ENCODE measurements around the gene OTOG. TPM values are rescaled to one million over a fixed set of nuclear protein-coding genes. Genes with fewer than 3 reads are reported as not detected.

Gene OTOG
- total RNA-seq, 2 donors from 2014 or later = not detected

GRCh38 chr11:17651681-17652080, 104.6 kb downstream of the OTOG start:
- DNase-seq (ENCODE audit: low spot score in 2 of 2) = no peak
- Mint-ChIP-seq H3K27ac (no peak overlapping the region), H3K36me3 (peaks cover 0 to 4% of the 10 kb centered on the region in 2 donors), H3K9me3 (peaks cover 6 to 10% of the 10 kb centered on the region in 2 donors)
- ATAC-seq = no peak

- peaks cover 6 to 10% of the 10 kb centered on the region in 2 donors for H3K9me3 Mint-ChIP-seq
- DNase-seq (ENCODE audit: low spot score in 2 of 2) = no peak
- no peak overlapping the region for H3K27ac Mint-ChIP-seq
- peaks cover 0 to 4% of the 10 kb centered on the region in 2 donors for H3K36me3 Mint-ChIP-seq
- no peak for ATAC-seq
Observed at GRCh38 chr11:17652556-17652955, 105.5 kb downstream of the OTOG start.

GRCh38 chr11:17653611-17654010, 106.6 kb downstream of the OTOG start:
- no peak overlapping the region for H3K27ac Mint-ChIP-seq
- H3K36me3 Mint-ChIP-seq = peaks cover 0 to 4% of the 10 kb centered on the region in 2 donors
- DNase-seq (ENCODE audit: low spot score in 2 of 2) (no peak), ATAC-seq (no peak)
- H3K9me3 Mint-ChIP-seq = peaks cover 6 to 10% of the 10 kb centered on the region in 2 donors

GRCh38 chr11:17655682-17656081, 108.6 kb downstream of the OTOG start:
- ATAC-seq = no peak
- H3K27ac Mint-ChIP-seq = no peak overlapping the region
- H3K36me3 Mint-ChIP-seq = peaks cover 0 to 4% of the 10 kb centered on the region in 2 donors

GRCh38 chr11:17658211-17658610, 111.2 kb downstream of the OTOG start:
- Mint-ChIP-seq H3K27ac (no peak overlapping the region), H3K9me3 (peaks cover 6 to 10% of the 10 kb centered on the region in 2 donors), H3K36me3 (peaks cover 0 to 4% of the 10 kb centered on the region in 2 donors)
- no peak for ATAC-seq
- DNase-seq (ENCODE audit: low spot score in 2 of 2) = no peak

More at GRCh38 chr11:17655682-17656081, 108.6 kb downstream of the OTOG start:
- no peak for DNase-seq (ENCODE audit: low spot score in 2 of 2)
- peaks cover 6 to 10% of the 10 kb centered on the region in 2 donors for H3K9me3 Mint-ChIP-seq

GRCh38 chr11:17668166-17668565, 121.1 kb downstream of the OTOG start:
- Mint-ChIP-seq H3K9me3 (peaks cover 0 to 3% of the 10 kb centered on the region in 2 donors), H3K27ac (no peak overlapping the region), H3K36me3 (no peaks in the 10 kb centered on the region)
- DNase-seq (ENCODE audit: low spot score in 2 of 2) (no peak), ATAC-seq (no peak)

- H3K36me3 Mint-ChIP-seq = peaks cover 0 to 16% of the 10 kb centered on the region in 2 donors
- DNase-seq (ENCODE audit: low spot score in 2 of 2) (no peak), ATAC-seq (no peak)
- H3K27ac Mint-ChIP-seq = no peak overlapping the region
- H3K9me3 Mint-ChIP-seq = peaks cover 18 to 19% of the 10 kb centered on the region in 2 donors
Observed at GRCh38 chr11:17672469-17672868, 125.4 kb downstream of the OTOG start.

GRCh38 chr11:17673951-17674350, 126.9 kb downstream of the OTOG start:
- DNase-seq (ENCODE audit: low spot score in 2 of 2) (no peak), ATAC-seq (no peak)
- peaks cover 18 to 19% of the 10 kb centered on the region in 2 donors for H3K9me3 Mint-ChIP-seq
- H3K36me3 Mint-ChIP-seq = peaks cover 0 to 16% of the 10 kb centered on the region in 2 donors
- no peak overlapping the region for H3K27ac Mint-ChIP-seq

GRCh38 chr11:17682848-17683247, 135.8 kb downstream of the OTOG start:
- DNase-seq (ENCODE audit: low spot score in 2 of 2) (no peak), ATAC-seq (no peak)
- Mint-ChIP-seq H3K9me3 (no peaks in the 10 kb centered on the region), H3K27ac (no peak overlapping the region), H3K36me3 (no peaks in the 10 kb centered on the region)

GRCh38 chr11:17683377-17684161, 136.5 kb downstream of the OTOG start:
- ATAC-seq (no peak), DNase-seq (ENCODE audit: low spot score in 2 of 2) (no peak)
- Mint-ChIP-seq H3K27ac (no peak overlapping the region), H3K9me3 (no peaks in the 10 kb centered on the region), H3K36me3 (no peaks in the 10 kb centered on the region)

- H3K27ac Mint-ChIP-seq = no peak overlapping the region
- no peak for DNase-seq (ENCODE audit: low spot score in 2 of 2)
- H3K36me3 Mint-ChIP-seq = no peaks in the 10 kb centered on the region
- ATAC-seq = no peak
- no peaks in the 10 kb centered on the region for H3K9me3 Mint-ChIP-seq
Observed at GRCh38 chr11:17684550-17684949, 137.5 kb downstream of the OTOG start.

- Mint-ChIP-seq H3K36me3 (no peaks in the 10 kb centered on the region), H3K9me3 (no peaks in the 10 kb centered on the region), H3K27ac (no peak overlapping the region)
- ATAC-seq (no peak), DNase-seq (ENCODE audit: low spot score in 2 of 2) (no peak)
Observed at GRCh38 chr11:17686231-17686980, 139.3 kb downstream of the OTOG start.

- H3K9me3 Mint-ChIP-seq = no peaks in the 10 kb centered on the region
- no peak for DNase-seq (ENCODE audit: low spot score in 2 of 2)
- ATAC-seq = no peak
- no peak overlapping the region for H3K27ac Mint-ChIP-seq
- no peaks in the 10 kb centered on the region for H3K36me3 Mint-ChIP-seq
Observed at GRCh38 chr11:17687946-17688670, 141.0 kb downstream of the OTOG start.

- no peaks in the 10 kb centered on the region for H3K36me3 Mint-ChIP-seq
- DNase-seq (ENCODE audit: low spot score in 2 of 2) (no peak), ATAC-seq (no peak)
- no peaks in the 10 kb centered on the region for H3K9me3 Mint-ChIP-seq
- H3K27ac Mint-ChIP-seq = no peak overlapping the region
Observed at GRCh38 chr11:17691550-17691949, 144.5 kb downstream of the OTOG start.

GRCh38 chr11:17691976-17692375, 144.9 kb downstream of the OTOG start:
- H3K9me3 Mint-ChIP-seq = no peaks in the 10 kb centered on the region
- H3K36me3 Mint-ChIP-seq = no peaks in the 10 kb centered on the region
- no peak for DNase-seq (ENCODE audit: low spot score in 2 of 2)
- no peak overlapping the region for H3K27ac Mint-ChIP-seq
- ATAC-seq = no peak

GRCh38 chr11:17692931-17693330, 145.9 kb downstream of the OTOG start:
- DNase-seq (ENCODE audit: low spot score in 2 of 2) (no peak), ATAC-seq (no peak)

GRCh38 chr11:17693531-17693930, 146.5 kb downstream of the OTOG start:
- ATAC-seq = no peak
- H3K9me3 Mint-ChIP-seq = no peaks in the 10 kb centered on the region
- H3K36me3 Mint-ChIP-seq = no peaks in the 10 kb centered on the region
- no peak for DNase-seq (ENCODE audit: low spot score in 2 of 2)
- H3K27ac Mint-ChIP-seq = no peak overlapping the region

More at GRCh38 chr11:17692931-17693330, 145.9 kb downstream of the OTOG start:
- Mint-ChIP-seq H3K36me3 (no peaks in the 10 kb centered on the region), H3K27ac (no peak overlapping the region), H3K9me3 (no peaks in the 10 kb centered on the region)

Measured in activated naive CD4-positive, alpha-beta T cell treated with anti-CD3 and anti-CD28 coated beads, Interleukin-2, amount 50 U/mL, for 72 hours (primary cell).